ENCODE data around the gene OSBPL7. TPM values are rescaled to one million over a fixed set of nuclear protein-coding genes. Genes with fewer than 3 reads are reported as not detected.

The OSBPL7 gene
- total RNA-seq, 1 donor from 2014 or later: 5.6 TPM

GRCh38 chr17:47834756-47835155 lies 13.2 kb upstream of the OSBPL7 start:
- intact Hi-C loops (cut with DNase I): no loop called here

DNA sequence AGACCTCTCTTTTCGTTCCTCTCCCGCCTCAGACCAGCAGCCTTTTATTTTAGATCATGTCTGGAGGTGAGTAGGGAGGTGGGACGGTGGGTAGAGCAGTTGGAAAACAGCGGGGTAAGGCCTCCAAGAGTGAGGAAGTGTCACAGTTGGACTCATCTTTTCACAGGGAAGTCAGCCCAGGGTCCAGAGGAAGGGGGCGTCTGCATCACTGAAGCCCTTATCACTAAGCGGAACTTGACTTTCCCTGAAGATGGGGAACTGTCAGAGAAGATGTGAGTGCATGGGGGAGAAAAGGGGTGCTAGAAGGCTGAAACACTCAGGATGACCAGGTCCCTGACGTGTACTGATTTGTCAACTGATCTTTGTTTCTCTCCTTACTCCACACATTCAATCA lies 10.3 kb upstream of the OSBPL7 start:
- H3K4me3 ChIP-seq: peak overlapping the region; percentile 81 to 86
- no peak for DNase-seq (ENCODE audit: extremely low spot score in 2 of 2)
- intact Hi-C loops (cut with DNase I): no loop called here
- H3K27ac ChIP-seq: peak overlapping the region; percentile 17
- H3K36me3 ChIP-seq: peaks cover 0 to 20% of the 10 kb centered on the region in 2 donors
- no peaks in the 10 kb centered on the region for H3K9me3 ChIP-seq
- no peaks in the 10 kb centered on the region for H3K27me3 ChIP-seq
- TF ChIP-seq, protein P1, sequence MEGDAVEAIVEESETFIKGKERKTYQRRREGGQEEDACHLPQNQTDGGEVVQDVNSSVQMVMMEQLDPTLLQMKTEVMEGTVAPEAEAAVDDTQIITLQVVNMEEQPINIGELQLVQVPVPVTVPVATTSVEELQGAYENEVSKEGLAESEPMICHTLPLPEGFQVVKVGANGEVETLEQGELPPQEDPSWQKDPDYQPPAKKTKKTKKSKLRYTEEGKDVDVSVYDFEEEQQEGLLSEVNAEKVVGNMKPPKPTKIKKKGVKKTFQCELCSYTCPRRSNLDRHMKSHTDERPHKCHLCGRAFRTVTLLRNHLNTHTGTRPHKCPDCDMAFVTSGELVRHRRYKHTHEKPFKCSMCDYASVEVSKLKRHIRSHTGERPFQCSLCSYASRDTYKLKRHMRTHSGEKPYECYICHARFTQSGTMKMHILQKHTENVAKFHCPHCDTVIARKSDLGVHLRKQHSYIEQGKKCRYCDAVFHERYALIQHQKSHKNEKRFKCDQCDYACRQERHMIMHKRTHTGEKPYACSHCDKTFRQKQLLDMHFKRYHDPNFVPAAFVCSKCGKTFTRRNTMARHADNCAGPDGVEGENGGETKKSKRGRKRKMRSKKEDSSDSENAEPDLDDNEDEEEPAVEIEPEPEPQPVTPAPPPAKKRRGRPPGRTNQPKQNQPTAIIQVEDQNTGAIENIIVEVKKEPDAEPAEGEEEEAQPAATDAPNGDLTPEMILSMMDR (IDR thresholded peaks at IDR 0.05): no peak
- TF ChIP-seq POLR2AphosphoS5 (IDR thresholded peaks at IDR 0.05; ENCODE audit: insufficient read depth in 1 of 2, low read depth in 1 of 2) (no peak), POLR2A (IDR thresholded peaks at IDR 0.05) (no peak)
- peaks cover 31% of the 10 kb centered on the region for H3K4me1 ChIP-seq

More at GRCh38 chr17:47834756-47835155, 13.2 kb upstream of the OSBPL7 start:
- Histone ChIP-seq H3K27me3 (no peaks in the 10 kb centered on the region), H3K27ac (no peak overlapping the region), H3K4me3 (no peak overlapping the region), H3K36me3 (peaks cover 0 to 21% of the 10 kb centered on the region in 2 donors), H3K4me1 (peaks cover 29% of the 10 kb centered on the region), H3K9me3 (no peaks in the 10 kb centered on the region)
- no peak for TF ChIP-seq POLR2AphosphoS5 (IDR thresholded peaks at IDR 0.05; ENCODE audit: insufficient read depth in 1 of 2, low read depth in 1 of 2)
- no peak for TF ChIP-seq POLR2A (IDR thresholded peaks at IDR 0.05)
- TF ChIP-seq, protein P1 (IDR thresholded peaks at IDR 0.05): no peak
- DNase-seq (ENCODE audit: extremely low spot score in 2 of 2): no peak

GRCh38 chr17:47831003-47831933 lies 9.7 kb upstream of the OSBPL7 start, which contains the start of the genes LRRC46 and MRPL10:
LRRC46 (plus strand) TSS chr17:47831670; CDS start chr17:47831990, 320 bp downstream.
MRPL10 (minus strand) TSS chr17:47831541; CDS start chr17:47831511, 30 bp downstream.
- H3K27ac ChIP-seq: peak within 1 kb of the TSS; percentile 70
- intact Hi-C loops (cut with DNase I): no loop called here
- peaks cover 31% of the 10 kb centered on the region for H3K4me1 ChIP-seq
- TF ChIP-seq POLR2AphosphoS5 (IDR thresholded peaks at IDR 0.05; ENCODE audit: insufficient read depth in 1 of 2, low read depth in 1 of 2) (peak; percentile 97 to 100), POLR2A (IDR thresholded peaks at IDR 0.05) (peak in 1 of 2 donors; percentile 68)
- TF ChIP-seq, protein P1 (IDR thresholded peaks at IDR 0.05): no peak
- H3K27me3 ChIP-seq: no peaks in the 10 kb centered on the region
- H3K9me3 ChIP-seq: no peaks in the 10 kb centered on the region
- DNase-seq (ENCODE audit: extremely low spot score in 2 of 2): peak in 1 of 2 donors; percentile 94
- H3K36me3 ChIP-seq: peaks cover 0 to 22% of the 10 kb centered on the region in 2 donors
- H3K4me3 ChIP-seq: peak within 1 kb of the TSS; percentile 81 to 86

GRCh38 chr17:47830396-47831002 lies 8.9 kb upstream of the OSBPL7 start:
- Histone ChIP-seq H3K36me3 (peaks cover 0 to 24% of the 10 kb centered on the region in 2 donors), H3K4me3 (peak overlapping the region; percentile 81 to 86), H3K27me3 (no peaks in the 10 kb centered on the region), H3K4me1 (peaks cover 31% of the 10 kb centered on the region), H3K27ac (peak overlapping the region; percentile 70), H3K9me3 (no peaks in the 10 kb centered on the region)
- intact Hi-C loops (cut with DNase I): no loop called here
- DNase-seq (ENCODE audit: extremely low spot score in 2 of 2): no peak
- TF ChIP-seq, protein P1 (IDR thresholded peaks at IDR 0.05): no peak
- TF ChIP-seq POLR2AphosphoS5 (IDR thresholded peaks at IDR 0.05; ENCODE audit: insufficient read depth in 1 of 2, low read depth in 1 of 2) (no peak), POLR2A (IDR thresholded peaks at IDR 0.05) (no peak)
